ENCODE data around the gene GPC3.

- TF ChIP-seq, protein P1, sequence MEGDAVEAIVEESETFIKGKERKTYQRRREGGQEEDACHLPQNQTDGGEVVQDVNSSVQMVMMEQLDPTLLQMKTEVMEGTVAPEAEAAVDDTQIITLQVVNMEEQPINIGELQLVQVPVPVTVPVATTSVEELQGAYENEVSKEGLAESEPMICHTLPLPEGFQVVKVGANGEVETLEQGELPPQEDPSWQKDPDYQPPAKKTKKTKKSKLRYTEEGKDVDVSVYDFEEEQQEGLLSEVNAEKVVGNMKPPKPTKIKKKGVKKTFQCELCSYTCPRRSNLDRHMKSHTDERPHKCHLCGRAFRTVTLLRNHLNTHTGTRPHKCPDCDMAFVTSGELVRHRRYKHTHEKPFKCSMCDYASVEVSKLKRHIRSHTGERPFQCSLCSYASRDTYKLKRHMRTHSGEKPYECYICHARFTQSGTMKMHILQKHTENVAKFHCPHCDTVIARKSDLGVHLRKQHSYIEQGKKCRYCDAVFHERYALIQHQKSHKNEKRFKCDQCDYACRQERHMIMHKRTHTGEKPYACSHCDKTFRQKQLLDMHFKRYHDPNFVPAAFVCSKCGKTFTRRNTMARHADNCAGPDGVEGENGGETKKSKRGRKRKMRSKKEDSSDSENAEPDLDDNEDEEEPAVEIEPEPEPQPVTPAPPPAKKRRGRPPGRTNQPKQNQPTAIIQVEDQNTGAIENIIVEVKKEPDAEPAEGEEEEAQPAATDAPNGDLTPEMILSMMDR (IDR thresholded peaks at IDR 0.05), result no peak
- TF ChIP-seq POLR2AphosphoS5 (IDR thresholded peaks at IDR 0.05) (no peak), POLR2A (IDR thresholded peaks at IDR 0.05) (no peak)
These were observed 13.8 kb downstream of the GPC3 start for GRCh38 chrX:133971586-133971985.
